Measurements from ENCODE around the gene SCRT2. TPM values are rescaled to one million over a fixed set of nuclear protein-coding genes. Genes with fewer than 3 reads are reported as not detected.

SCRT2 gene
- total and polyA plus RNA-seq, 4 donors: not detected

GRCh38 chr20:663315-664090, 12.1 kb downstream of the SCRT2 start:
- Histone ChIP-seq H3K9me3 (ENCODE audit: control insufficient read depth in 4 of 4, insufficient read depth in 3 of 4, low read length in 3 of 4) (no peaks in the 10 kb centered on the region), H3K4me1 (ENCODE audit: control insufficient read depth in 5 of 5, insufficient read depth in 5 of 5, low read length in 5 of 5) (no peaks in the 10 kb centered on the region), H3K9ac (ENCODE audit: insufficient read depth in 1 of 2, low read length in 2 of 2) (no peak overlapping the region), H3K36me3 (ENCODE audit: control insufficient read depth in 4 of 4, insufficient read depth in 4 of 4, low read length in 4 of 4) (no peaks in the 10 kb centered on the region), H3K4me3 (no peak overlapping the region), H3K27ac (ENCODE audit: low read depth in 1 of 2, low read length in 1 of 2) (no peak overlapping the region), H3K27me3 (ENCODE audit: control insufficient read depth in 3 of 3, insufficient read depth in 3 of 3, low read length in 2 of 3) (peaks cover 7 to 82% (median 62%) of the 10 kb centered on the region in 3 donors)
- TF ChIP-seq CTCF (IDR thresholded peaks at IDR 0.05; ENCODE audit: control extremely low read depth, extremely low read depth): no peak
- DNase-seq (peak in 1 of 3 donors; percentile 31), ATAC-seq (ENCODE audit: insufficient read depth, low FRiP score) (no peak)
- 6 to 8% methylated on average over 66 to 84 of the region's 84 CpGs for WGBS, 2 donors

- no peaks in the 10 kb centered on the region for H3K9me3 ChIP-seq (ENCODE audit: control insufficient read depth in 4 of 4, insufficient read depth in 3 of 4, low read length in 3 of 4)
- DNase-seq: no peak
- no peaks in the 10 kb centered on the region for H3K36me3 ChIP-seq (ENCODE audit: control insufficient read depth in 4 of 4, insufficient read depth in 4 of 4, low read length in 4 of 4)
- H3K9ac ChIP-seq (ENCODE audit: insufficient read depth in 1 of 2, low read length in 2 of 2): no peak overlapping the region
- no peak for ATAC-seq (ENCODE audit: insufficient read depth, low FRiP score)
- H3K27ac ChIP-seq (ENCODE audit: low read depth in 1 of 2, low read length in 1 of 2): no peak overlapping the region
- WGBS, 2 donors: 27 to 39% methylated on average over 12 to 16 of the region's 16 CpGs
- H3K27me3 ChIP-seq (ENCODE audit: control insufficient read depth in 3 of 3, insufficient read depth in 3 of 3, low read length in 2 of 3): peaks cover 7 to 88% (median 70%) of the 10 kb centered on the region in 3 donors
- H3K4me1 ChIP-seq (ENCODE audit: control insufficient read depth in 5 of 5, insufficient read depth in 5 of 5, low read length in 5 of 5): no peaks in the 10 kb centered on the region
- no peak for TF ChIP-seq CTCF (IDR thresholded peaks at IDR 0.05; ENCODE audit: control extremely low read depth, extremely low read depth)
- H3K4me3 ChIP-seq: no peak overlapping the region
Observed at GRCh38 chr20:662277-663192, 13.1 kb downstream of the SCRT2 start.

- H3K27me3 ChIP-seq (ENCODE audit: control insufficient read depth in 3 of 3, insufficient read depth in 3 of 3, low read length in 2 of 3): peaks cover 7 to 87% (median 70%) of the 10 kb centered on the region in 3 donors
- no peaks in the 10 kb centered on the region for H3K9me3 ChIP-seq (ENCODE audit: control insufficient read depth in 4 of 4, insufficient read depth in 3 of 4, low read length in 3 of 4)
- DNase-seq (no peak), ATAC-seq (ENCODE audit: insufficient read depth, low FRiP score) (no peak)
- H3K9ac ChIP-seq (ENCODE audit: insufficient read depth in 1 of 2, low read length in 2 of 2): no peak overlapping the region
- 28 to 33% methylated on average over 29 of the region's 29 CpGs for WGBS, 2 donors
- no peaks in the 10 kb centered on the region for H3K36me3 ChIP-seq (ENCODE audit: control insufficient read depth in 4 of 4, insufficient read depth in 4 of 4, low read length in 4 of 4)
- H3K27ac ChIP-seq (ENCODE audit: low read depth in 1 of 2, low read length in 1 of 2): no peak overlapping the region
- no peak for TF ChIP-seq CTCF (IDR thresholded peaks at IDR 0.05; ENCODE audit: control extremely low read depth, extremely low read depth)
- no peaks in the 10 kb centered on the region for H3K4me1 ChIP-seq (ENCODE audit: control insufficient read depth in 5 of 5, insufficient read depth in 5 of 5, low read length in 5 of 5)
- H3K4me3 ChIP-seq: no peak overlapping the region
Observed at GRCh38 chr20:661474-662270, 13.9 kb downstream of the SCRT2 start.

All from lung (tissue), 12 donors.